ENCODE measurements around the gene ASPA. TPM values are rescaled to one million over a fixed set of nuclear protein-coding genes. Genes with fewer than 3 reads are reported as not detected.

The ASPA gene
- total RNA-seq: 1.2 and 1.8 TPM in 2 replicates

GRCh38 chr17:3475812-3476610, at the start of gene ASPA:
TSS of gene ASPA (plus strand) at chr17:3475997. CDS start at chr17:3476160, 163 bp downstream.

DNA sequence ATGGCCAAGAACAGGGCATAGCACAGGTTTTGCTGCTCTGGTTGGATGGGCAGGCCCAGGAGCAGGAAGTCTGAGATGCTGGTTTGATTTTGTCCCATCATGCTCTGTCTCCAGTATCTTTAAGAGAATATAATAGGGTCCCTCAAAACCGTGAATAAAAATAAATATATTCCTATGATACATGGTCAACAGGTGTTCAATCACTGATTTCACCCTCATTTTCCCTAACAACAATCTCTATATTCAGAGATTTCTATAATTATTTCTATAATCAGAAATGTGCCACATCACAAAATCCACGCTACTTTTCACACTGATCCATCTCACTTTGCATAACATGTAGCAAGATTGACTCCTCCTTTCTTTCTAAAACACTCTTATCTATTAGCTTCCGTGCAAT, 42.1 kb upstream of the ASPA start, which contains the start of gene OR1E2:
Gene OR1E2 (minus strand): TSS at position 101 of the 400 bp plus-strand sequence. CDS start 0 bp downstream, at position 101.

GRCh38 chr17:3471599-3471998, 4.2 kb upstream of the ASPA start, which contains the start of gene SPATA22:
TSS of gene SPATA22 (minus strand) at chr17:3471819. CDS start at chr17:3469325, 2,494 bp downstream.

Other genes with a start within 250 kb of the ASPA start
- 0.17 TPM in 1 of 2 replicates, not detected in the other for gene OR3A1, start 177.6 kb upstream of the ASPA start, total RNA-seq
- 0.50 TPM in 1 of 2 replicates, not detected in the other for gene OR3A2, start 89.7 kb upstream of the ASPA start, total RNA-seq
- 0.17 TPM in 1 of 2 replicates, not detected in the other for gene OR1E1, start 77.6 kb upstream of the ASPA start, total RNA-seq
- not detected in 2 replicates for gene OR3A3, start 64.6 kb upstream of the ASPA start, total RNA-seq
- not detected in 2 replicates for gene OR1E2, start 42.2 kb upstream of the ASPA start, total RNA-seq
- 1.2 and 2.5 TPM in 2 replicates for gene SPATA22, start 4.2 kb upstream of the ASPA start, total RNA-seq
- gene TRPV3, start 81.8 kb downstream of the ASPA start, total RNA-seq: 1.0 and 1.7 TPM in 2 replicates
- 2.0 and 6.6 TPM in 2 replicates for gene TRPV1, start 133.4 kb downstream of the ASPA start, total RNA-seq
- gene SHPK, start 160.3 kb downstream of the ASPA start, total RNA-seq: 13.1 and 18.2 TPM in 2 replicates
- gene CTNS, start 160.8 kb downstream of the ASPA start, total RNA-seq: 28.9 and 30.5 TPM in 2 replicates
- gene TAX1BP3, start 192.6 kb downstream of the ASPA start, total RNA-seq: 135 and 166 TPM in 2 replicates
- gene EMC6, start 192.8 kb downstream of the ASPA start, total RNA-seq: 12.6 and 14.7 TPM in 2 replicates
- 0.87 and 4.1 TPM in 2 replicates for gene P2RX5, start 220.2 kb downstream of the ASPA start, total RNA-seq
- 0.99 and 5.1 TPM in 2 replicates for gene HASPIN, start 247.9 kb downstream of the ASPA start, total RNA-seq